Parathyroid adenoma (tissue), 2 donors: ENCODE measurements around the gene EVL.
A peak's percentile ranks its signal among the peaks of the same experiment; 100 is the strongest.

Experiments used
- H2AFZ ChIP-seq: fragments of 300-600 bp; sonication (generic); one replicate; pipeline ENCODE4 v1.7.0; 2017; ENCODE audit warnings: antibody characterized with exemption, mild to moderate bottlenecking
- H3K27ac ChIP-seq: fragments of 300-600 bp; sonication (generic); one replicate; pipeline ENCODE4 v1.7.0; 2017
- H3K27me3 ChIP-seq: fragments of 300-600 bp; sonication (generic); one replicate; pipeline ENCODE4 v1.7.0; 2017; ENCODE audit warnings: low read length; ENCODE audit not compliant: control insufficient read depth, insufficient read depth
- H3K36me3 ChIP-seq: fragments of 300-600 bp; sonication (generic); one replicate; pipeline ENCODE4 v1.7.0; 2017; ENCODE audit warnings: low read length; ENCODE audit not compliant: control insufficient read depth, insufficient read depth
- H3K4me1 ChIP-seq: fragments of 300-600 bp; sonication (generic); one replicate; pipeline ENCODE4 v1.7.0; 2017; ENCODE audit warnings: control low read depth
- H3K4me2 ChIP-seq: fragments of 300-600 bp; sonication (generic); one replicate; pipeline ENCODE4 v1.7.0; 2017; ENCODE audit warnings: low read length
- H3K4me3 ChIP-seq: fragments of 300-600 bp; sonication (generic); one replicate; pipeline ENCODE4 v1.7.0; 2017; ENCODE audit warnings: low read depth, low read length
- H3K79me2 ChIP-seq: fragments of 300-600 bp; sonication (generic); one replicate; pipeline ENCODE4 v1.7.0; 2017; ENCODE audit warnings: control low read depth
- H3K9ac ChIP-seq: fragments of 300-600 bp; sonication (generic); one replicate; pipeline ENCODE4 v1.7.0; 2017; ENCODE audit warnings: mild to moderate bottlenecking
- H3K9me3 ChIP-seq: fragments of 300-600 bp; sonication (generic); one replicate; pipeline ENCODE4 v1.7.0; 2017; ENCODE audit warnings: low read length; ENCODE audit not compliant: control insufficient read depth
- CTCF ChIP-seq: fragments of 300-600 bp; sonication (generic); IDR thresholded peaks from one replicate; pipeline ENCODE4 v1.7.0; 2017; ENCODE audit warnings: antibody characterized with exemption, mild to moderate bottlenecking
- donor health status: primary hyperparathyroidism.

The EVL gene

GRCh38 chr14:100142073-100143040 lies 77.1 kb downstream of the EVL start:
- Histone ChIP-seq H3K9ac (no peak overlapping the region), H2AFZ (no peak overlapping the region), H3K4me1 (no peaks in the 10 kb centered on the region), H3K79me2 (no peaks in the 10 kb centered on the region), H3K27me3 (no peaks in the 10 kb centered on the region), H3K9me3 (no peaks in the 10 kb centered on the region), H3K4me2 (no peak overlapping the region), H3K27ac (peak overlapping the region; percentile 54), H3K4me3 (no peak overlapping the region), H3K36me3 (no peaks in the 10 kb centered on the region)
- no peak for TF ChIP-seq CTCF

- no peak overlapping the region for H3K4me3 ChIP-seq
- no peaks in the 10 kb centered on the region for H3K4me1 ChIP-seq
- H3K27ac ChIP-seq = no peak overlapping the region
- no peak overlapping the region for H3K9ac ChIP-seq
- H2AFZ ChIP-seq = no peak overlapping the region
- TF ChIP-seq CTCF = no peak
- no peaks in the 10 kb centered on the region for H3K79me2 ChIP-seq
- no peak overlapping the region for H3K4me2 ChIP-seq
- no peaks in the 10 kb centered on the region for H3K9me3 ChIP-seq
- H3K36me3 ChIP-seq = no peaks in the 10 kb centered on the region
- H3K27me3 ChIP-seq = no peaks in the 10 kb centered on the region
Observed at GRCh38 chr14:100143523-100143922, 78.3 kb downstream of the EVL start.

- no peak overlapping the region for H3K4me3 ChIP-seq
- H3K79me2 ChIP-seq = no peaks in the 10 kb centered on the region
- H3K4me1 ChIP-seq = no peaks in the 10 kb centered on the region
- no peaks in the 10 kb centered on the region for H3K36me3 ChIP-seq
- H3K9ac ChIP-seq = no peak overlapping the region
- H3K4me2 ChIP-seq = no peak overlapping the region
- no peak for TF ChIP-seq CTCF
- H3K27ac ChIP-seq = no peak overlapping the region
- H3K27me3 ChIP-seq = no peaks in the 10 kb centered on the region
- H3K9me3 ChIP-seq = no peaks in the 10 kb centered on the region
- H2AFZ ChIP-seq = no peak overlapping the region
Observed at GRCh38 chr14:100143934-100144333, 78.7 kb downstream of the EVL start.

- H3K27ac ChIP-seq = no peak overlapping the region
- no peak overlapping the region for H3K9ac ChIP-seq
- H3K27me3 ChIP-seq = no peaks in the 10 kb centered on the region
- H3K9me3 ChIP-seq = no peaks in the 10 kb centered on the region
- H3K79me2 ChIP-seq = no peaks in the 10 kb centered on the region
- no peak for TF ChIP-seq CTCF
- H3K4me3 ChIP-seq = no peak overlapping the region
- H2AFZ ChIP-seq = no peak overlapping the region
- H3K4me2 ChIP-seq = no peak overlapping the region
- no peaks in the 10 kb centered on the region for H3K4me1 ChIP-seq
- H3K36me3 ChIP-seq = no peaks in the 10 kb centered on the region
Observed at GRCh38 chr14:100144645-100144995, 79.4 kb downstream of the EVL start.
